Adipocyte (in vitro differentiated cells): ENCODE measurements around the gene MYOZ2.
A peak's percentile ranks its signal among the peaks of the same experiment; 100 is the strongest.

ENCODE experiments used
- DNase-seq: peaks from one replicate; pipeline ENCODE4 v3.0.0-alpha.2; 2015; ENCODE audit warnings: low read depth
- H3K27me3 ChIP-seq: replicated peaks from 2 replicates; pipeline ENCODE4 v1.7.0; 2013; ENCODE audit warnings: mild to moderate bottlenecking, low read length, moderate library complexity; ENCODE audit not compliant: control insufficient read depth, insufficient read depth
- H3K36me3 ChIP-seq: 2 replicates; pipeline ENCODE4 v1.7.0; 2013; ENCODE audit warnings: low read length, mild to moderate bottlenecking, moderate library complexity; ENCODE audit not compliant: control insufficient read depth, insufficient read depth, severe bottlenecking
- H3K4me1 ChIP-seq: 2 replicates; pipeline ENCODE4 v1.7.0; 2013; ENCODE audit warnings: mild to moderate bottlenecking, low read length, moderate library complexity; ENCODE audit not compliant: control insufficient read depth, insufficient read depth
- H3K4me3 ChIP-seq: 2 replicates; pipeline ENCODE4 v1.7.0; 2013; ENCODE audit warnings: mild to moderate bottlenecking, low read length, moderate library complexity
- H3K9ac ChIP-seq: 2 replicates; pipeline ENCODE4 v1.7.0; 2013; ENCODE audit warnings: mild to moderate bottlenecking, low read length, moderate library complexity
- H3K9me3 ChIP-seq: 2 replicates; pipeline ENCODE4 v1.7.0; 2013; ENCODE audit warnings: mild to moderate bottlenecking, low read length, moderate library complexity; ENCODE audit not compliant: control insufficient read depth

The MYOZ2 gene

DNA sequence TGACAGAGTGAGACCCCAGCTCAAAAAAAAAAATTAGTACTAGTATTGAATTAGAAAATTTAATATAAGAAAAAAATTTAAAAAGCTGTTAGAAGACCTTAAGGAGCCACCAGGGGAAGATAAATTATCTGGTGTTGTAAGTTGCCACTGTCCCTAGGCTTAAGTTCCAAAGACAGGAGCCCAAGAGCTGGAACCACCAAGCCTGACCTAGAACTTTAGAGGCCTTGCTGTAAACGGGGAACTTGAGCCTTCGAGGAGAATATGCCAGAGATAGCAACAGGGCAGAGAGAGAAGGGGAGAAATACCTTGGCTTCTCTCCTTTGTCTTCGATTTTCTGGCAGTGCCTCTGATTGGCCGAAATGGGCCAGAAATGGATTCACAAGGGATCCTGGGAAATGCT, 85.8 kb downstream of the MYOZ2 start:
- H3K4me3 ChIP-seq = peak overlapping the region; percentile 36
- H3K4me1 ChIP-seq = peaks cover 46% of the 10 kb centered on the region
- no peaks in the 10 kb centered on the region for H3K9me3 ChIP-seq
- no peak overlapping the region for H3K9ac ChIP-seq
- H3K27me3 ChIP-seq = no peaks in the 10 kb centered on the region
- peaks cover 98% of the 10 kb centered on the region for H3K36me3 ChIP-seq
- no peak for DNase-seq

DNA sequence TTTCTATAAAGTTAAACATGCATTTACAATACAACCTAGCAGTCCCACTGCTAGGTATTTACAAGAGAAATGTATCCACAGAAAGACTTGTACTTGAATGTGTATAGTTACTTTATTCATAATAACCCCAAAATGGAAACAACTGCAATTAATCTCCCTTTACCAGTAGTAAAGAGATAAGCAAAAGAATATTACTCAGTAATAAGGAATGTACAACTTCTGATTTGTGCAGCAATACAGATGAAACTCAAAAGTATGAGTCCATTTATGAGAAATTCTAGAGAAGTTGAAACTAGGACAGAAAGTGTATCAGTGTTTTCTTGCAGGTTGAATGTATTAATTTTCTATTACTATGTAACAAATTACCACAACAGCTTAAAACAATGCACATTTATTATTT, 92.1 kb downstream of the MYOZ2 start:
- Histone ChIP-seq H3K27me3 (no peaks in the 10 kb centered on the region), H3K9ac (peak overlapping the region; percentile 48), H3K4me1 (peaks cover 17% of the 10 kb centered on the region), H3K4me3 (no peak overlapping the region), H3K9me3 (no peaks in the 10 kb centered on the region), H3K36me3 (peaks cover 89% of the 10 kb centered on the region)
- no peak for DNase-seq

DNA sequence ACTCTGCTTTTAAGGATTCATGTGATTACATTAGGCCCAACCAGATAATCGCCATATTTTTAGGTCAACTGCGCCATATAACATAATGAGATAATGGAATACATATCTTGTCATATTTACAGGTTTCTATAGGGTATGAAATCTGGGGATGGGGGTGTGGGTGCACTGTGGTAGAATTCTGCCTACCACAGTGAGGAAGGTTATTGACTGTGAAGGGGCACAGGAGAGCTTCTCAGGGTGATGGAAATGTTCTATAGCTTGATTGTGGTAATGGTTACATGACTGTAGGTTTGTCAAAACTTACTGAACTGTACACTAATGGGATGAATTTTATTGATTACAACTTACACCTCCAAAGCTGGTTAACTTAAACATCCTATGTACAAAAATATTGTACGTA, 92.8 kb downstream of the MYOZ2 start:
- Histone ChIP-seq H3K9me3 (no peaks in the 10 kb centered on the region), H3K9ac (peak overlapping the region; percentile 48), H3K4me3 (no peak overlapping the region), H3K4me1 (peaks cover 19% of the 10 kb centered on the region), H3K36me3 (peaks cover 84% of the 10 kb centered on the region), H3K27me3 (no peaks in the 10 kb centered on the region)
- DNase-seq = no peak

- Histone ChIP-seq H3K4me3 (no peak overlapping the region), H3K4me1 (peaks cover 31% of the 10 kb centered on the region), H3K9me3 (no peaks in the 10 kb centered on the region), H3K9ac (no peak overlapping the region), H3K36me3 (peaks cover 82% of the 10 kb centered on the region), H3K27me3 (no peaks in the 10 kb centered on the region)
- no peak for DNase-seq
Observed at GRCh38 chr4:119229908-119230687, 94.5 kb downstream of the MYOZ2 start.

- H3K4me3 ChIP-seq = no peak overlapping the region
Observed at GRCh38 chr4:119231491-119231890, 95.9 kb downstream of the MYOZ2 start.

DNA sequence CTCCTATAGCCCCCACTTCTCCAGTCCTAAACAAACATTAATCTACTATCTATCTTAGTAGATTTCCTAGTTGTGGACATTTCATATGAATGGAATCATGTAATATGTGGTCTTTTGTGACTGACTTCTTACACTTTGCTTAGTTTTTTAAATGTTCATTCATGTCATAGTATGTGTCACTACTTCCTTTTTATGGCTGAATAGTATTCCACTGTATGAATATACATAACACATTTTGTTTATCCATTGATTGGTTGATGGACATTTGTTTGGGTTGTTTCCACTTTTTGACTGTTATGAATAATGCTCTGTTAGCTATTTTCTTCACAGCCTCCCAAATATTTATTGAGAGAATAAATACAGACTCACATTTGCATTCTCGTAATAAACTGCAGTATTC, 96.7 kb downstream of the MYOZ2 start:
- H3K9me3 ChIP-seq = no peaks in the 10 kb centered on the region
- H3K36me3 ChIP-seq = peaks cover 87% of the 10 kb centered on the region
- H3K4me1 ChIP-seq = peaks cover 29% of the 10 kb centered on the region
- H3K27me3 ChIP-seq = no peaks in the 10 kb centered on the region
- no peak overlapping the region for H3K9ac ChIP-seq
- DNase-seq = no peak
- no peak overlapping the region for H3K4me3 ChIP-seq

More at GRCh38 chr4:119231491-119231890, 95.9 kb downstream of the MYOZ2 start:
- Histone ChIP-seq H3K4me1 (peaks cover 31% of the 10 kb centered on the region), H3K27me3 (no peaks in the 10 kb centered on the region), H3K9ac (no peak overlapping the region), H3K36me3 (peaks cover 84% of the 10 kb centered on the region), H3K9me3 (no peaks in the 10 kb centered on the region)
- DNase-seq = no peak

- Histone ChIP-seq H3K27me3 (no peaks in the 10 kb centered on the region), H3K9ac (no peak overlapping the region), H3K36me3 (peaks cover 92% of the 10 kb centered on the region), H3K4me1 (peaks cover 20% of the 10 kb centered on the region), H3K4me3 (peak overlapping the region; percentile 14), H3K9me3 (no peaks in the 10 kb centered on the region)
- DNase-seq = no peak
Observed at GRCh38 chr4:119233191-119233590, 97.6 kb downstream of the MYOZ2 start.

DNA sequence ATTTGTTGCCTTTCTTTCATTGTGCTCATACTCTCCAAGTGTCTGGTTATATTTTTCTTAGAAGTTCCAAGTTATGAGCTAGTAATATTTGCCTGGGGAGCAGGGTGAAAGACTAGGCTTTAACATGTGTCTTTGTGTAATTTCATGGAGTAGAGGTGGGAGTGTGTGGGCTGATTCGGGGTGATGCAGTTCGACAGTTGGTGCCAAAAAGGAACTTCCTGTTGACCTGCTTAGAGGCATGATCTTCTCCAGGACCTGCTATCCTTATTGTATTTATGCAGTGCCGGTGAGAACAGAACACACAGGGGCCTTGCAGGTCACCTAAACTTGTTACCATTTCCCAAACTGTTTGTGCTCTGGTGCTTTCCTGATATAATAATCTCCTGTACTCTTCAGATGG, 98.1 kb downstream of the MYOZ2 start:
- H3K27me3 ChIP-seq = no peaks in the 10 kb centered on the region
- peaks cover 92% of the 10 kb centered on the region for H3K36me3 ChIP-seq
- DNase-seq = no peak
- H3K9me3 ChIP-seq = no peaks in the 10 kb centered on the region
- peaks cover 19% of the 10 kb centered on the region for H3K4me1 ChIP-seq
- H3K9ac ChIP-seq = peak overlapping the region; percentile 8
- H3K4me3 ChIP-seq = peak overlapping the region; percentile 14

DNA sequence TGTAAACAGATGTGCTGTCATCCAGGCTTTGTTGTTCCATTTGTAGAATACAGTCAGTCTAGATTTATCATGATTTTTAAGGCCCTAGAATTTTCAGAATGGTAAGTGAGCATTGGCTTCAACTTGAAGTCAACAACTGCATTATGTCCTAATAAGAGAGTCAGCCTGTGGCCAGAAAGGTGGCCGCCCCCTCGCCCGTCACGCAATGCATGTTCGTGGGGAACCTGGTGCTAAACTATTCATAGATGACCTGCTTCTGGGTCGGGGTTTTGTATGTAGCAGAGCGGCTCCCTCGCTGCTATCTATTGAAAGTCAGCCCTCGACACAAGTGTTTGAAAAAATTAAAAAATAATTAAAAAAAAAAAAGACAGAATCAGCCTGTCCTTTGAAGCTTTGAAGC, 101.6 kb downstream of the MYOZ2 start:
- peaks cover 33% of the 10 kb centered on the region for H3K4me1 ChIP-seq
- no peak overlapping the region for H3K9ac ChIP-seq
- H3K9me3 ChIP-seq = no peaks in the 10 kb centered on the region
- peaks cover 92% of the 10 kb centered on the region for H3K36me3 ChIP-seq
- H3K27me3 ChIP-seq = no peaks in the 10 kb centered on the region
- H3K4me3 ChIP-seq = no peak overlapping the region
- no peak for DNase-seq
